LNCaP clone FGC (cell line): ENCODE results near the gene PYHIN1.

ENCODE experiments used
- DNase-seq: peaks from one replicate; pipeline ENCODE4 v3.0.0-alpha.2; 2011; ENCODE audit warnings: low read depth
- H3K4me3 ChIP-seq: 2 replicates; pipeline ENCODE4 v1.5.1; 2011; ENCODE audit warnings: mild to moderate bottlenecking, low read depth, low read length, control low read depth
- CTCF ChIP-seq: IDR thresholded peaks from 2 replicates; pipeline ENCODE4 v1.5.1; 2012; ENCODE audit warnings: mild to moderate bottlenecking; ENCODE audit not compliant: control insufficient read depth, insufficient read depth; ENCODE audit errors: extremely low read depth

Gene PYHIN1

GRCh38 chr1:158972841-158973240 is 41.5 kb downstream of the PYHIN1 start:
- no peak overlapping the region for H3K4me3 ChIP-seq
- no peak for DNase-seq
- peak; percentile 29 for TF ChIP-seq CTCF

- no peak for TF ChIP-seq CTCF
- H3K4me3 ChIP-seq, result no peak overlapping the region
- DNase-seq, result no peak
Observed at GRCh38 chr1:158976219-158976618, 44.9 kb downstream of the PYHIN1 start.

GRCh38 chr1:158978730-158979129 is 47.4 kb downstream of the PYHIN1 start:
- no peak for DNase-seq
- no peak for TF ChIP-seq CTCF
- H3K4me3 ChIP-seq, result no peak overlapping the region

- DNase-seq, result no peak
- TF ChIP-seq CTCF, result no peak
- H3K4me3 ChIP-seq, result no peak overlapping the region
Observed at GRCh38 chr1:158979229-158979628, 47.9 kb downstream of the PYHIN1 start.

GRCh38 chr1:158983235-158983634 is 51.9 kb downstream of the PYHIN1 start:
- no peak overlapping the region for H3K4me3 ChIP-seq
- DNase-seq, result no peak
- no peak for TF ChIP-seq CTCF

- no peak for TF ChIP-seq CTCF
- no peak overlapping the region for H3K4me3 ChIP-seq
- no peak for DNase-seq
Observed at GRCh38 chr1:158984386-158984785, 53.0 kb downstream of the PYHIN1 start.

GRCh38 chr1:158989424-158989823 is 58.1 kb downstream of the PYHIN1 start:
- DNase-seq, result no peak
- H3K4me3 ChIP-seq, result no peak overlapping the region
- no peak for TF ChIP-seq CTCF
